Neural progenitor cell (in vitro differentiated cells): ENCODE measurements around the gene ST7. TPM values are rescaled to one million over a fixed set of nuclear protein-coding genes. Genes with fewer than 3 reads are reported as not detected.

Source experiments
- DNase-seq: peaks from one replicate; pipeline ENCODE4 v3.0.0-alpha.2; 2016; ENCODE audit warnings: low spot score
- H2AFZ ChIP-seq: fragments of 200-600 bp; sonication (generic); replicated peaks from 2 replicates; pipeline ENCODE4 v1.6.1; 2016; ENCODE audit warnings: antibody characterized with exemption
- H3F3A ChIP-seq: fragments of 200-600 bp; sonication (generic); 2 replicates; pipeline ENCODE4 v1.6.1; 2016; ENCODE audit warnings: antibody characterized with exemption, low read depth
- H3K27ac ChIP-seq: fragments of 200-600 bp; sonication (generic); 2 replicates; pipeline ENCODE4 v1.5.1; 2016; ENCODE audit warnings: mild to moderate bottlenecking
- H3K27me3 ChIP-seq: fragments of 200-600 bp; sonication (generic); 2 replicates; pipeline ENCODE4 v1.6.1; 2016; ENCODE audit warnings: mild to moderate bottlenecking, moderate library complexity
- H3K36me3 ChIP-seq: fragments of 200-600 bp; sonication (generic); 2 replicates; pipeline ENCODE4 v1.5.1; 2016
- H3K4me1 ChIP-seq: fragments of 200-600 bp; sonication (generic); 2 replicates; pipeline ENCODE4 v1.6.1; 2016; ENCODE audit warnings: mixed run types
- H3K4me2 ChIP-seq: fragments of 200-600 bp; sonication (generic); 2 replicates; pipeline ENCODE4 v1.6.1; 2016
- H3K4me3 ChIP-seq: fragments of 200-600 bp; sonication (generic); 2 replicates; pipeline ENCODE4 v1.5.1; 2016
- H3K79me2 ChIP-seq: fragments of 200-600 bp; sonication (generic); 2 replicates; pipeline ENCODE4 v1.6.1; 2016; ENCODE audit warnings: low read depth
- H3K9ac ChIP-seq: fragments of 200-600 bp; sonication (generic); 2 replicates; pipeline ENCODE4 v1.6.1; 2016
- H3K9me3 ChIP-seq: fragments of 200-600 bp; sonication (generic); 2 replicates; pipeline ENCODE4 v1.5.1; 2016; ENCODE audit warnings: low read depth
- H4K20me1 ChIP-seq: fragments of 200-600 bp; sonication (generic); 2 replicates; pipeline ENCODE4 v1.6.1; 2016; ENCODE audit warnings: low read depth
- H3K27ac Mint-ChIP-seq: 3 replicates; pipeline ENCODE4 v1.8.0; 2021; ENCODE audit warnings: mixed read lengths
- H3K27me3 Mint-ChIP-seq: 2 replicates; pipeline ENCODE4 v1.8.0; 2022; ENCODE audit warnings: low read depth, mild to moderate bottlenecking, inconsistent platforms, moderate library complexity, mixed read lengths; ENCODE audit not compliant: insufficient read depth
- H3K36me3 Mint-ChIP-seq: 3 replicates; pipeline ENCODE4 v1.8.0; 2021; ENCODE audit warnings: mixed read lengths
- H3K4me1 Mint-ChIP-seq: 3 replicates; pipeline ENCODE4 v1.8.0; 2021; ENCODE audit warnings: mixed read lengths
- H3K4me3 Mint-ChIP-seq: 3 replicates; pipeline ENCODE4 v1.8.0; 2021; ENCODE audit warnings: mild to moderate bottlenecking, moderate library complexity, mixed read lengths
- H3K9me3 Mint-ChIP-seq: 3 replicates; pipeline ENCODE4 v1.8.0; 2020; ENCODE audit warnings: mixed read lengths
- EZH2 ChIP-seq: fragments of 200-600 bp; sonication (generic); IDR thresholded peaks from 2 replicates; pipeline ENCODE4 v1.6.1; 2017; ENCODE audit warnings: antibody characterized with exemption, mild to moderate bottlenecking, moderate library complexity
- EZH2phosphoT487 ChIP-seq: fragments of 200-600 bp; sonication (generic); IDR thresholded peaks from 2 replicates; pipeline ENCODE4 v1.6.1; 2017; ENCODE audit warnings: antibody characterized with exemption
- total RNA-seq: library from RNA; depleted of rRNA; stranded (reverse); fragments of >200 nt; gene quantifications from 2 replicates; pipeline ENCODE4 v1.2.3, GENCODE V29; 2015; ENCODE audit warnings: low replicate concordance
- TF ChIP-seq, protein P1 (sequence below): fragments of 200-600 bp; sonication (generic); IDR thresholded peaks from 2 replicates; pipeline ENCODE4 v1.5.1; 2017; ENCODE audit warnings: antibody characterized with exemption, mild to moderate bottlenecking

ST7 gene
- total RNA-seq, 1 donor from 2014 or later: 5.8 TPM

DNA sequence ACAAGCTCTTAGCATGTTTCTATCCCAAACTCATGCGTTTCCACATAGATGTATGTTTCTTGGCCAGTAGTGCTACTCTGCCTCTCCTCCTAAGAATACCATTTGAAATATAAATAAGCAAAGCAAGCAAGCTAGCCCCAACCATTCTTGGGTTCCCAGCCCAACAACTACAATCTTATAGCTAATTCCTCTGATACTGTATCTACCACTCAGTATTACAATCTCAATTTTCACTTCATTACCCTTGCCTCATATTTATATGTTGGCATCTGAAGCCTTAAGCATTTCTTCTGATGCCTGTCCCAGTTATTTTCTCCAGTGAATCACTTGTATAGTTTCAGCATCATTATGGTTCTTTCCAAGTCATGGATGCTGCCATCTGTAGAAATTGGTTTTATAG is 181.1 kb downstream of the ST7 start:
- H3K4me3 ChIP-seq: no peak overlapping the region
- no peak overlapping the region for H3K4me3 Mint-ChIP-seq
- no peaks in the 10 kb centered on the region for H3K27me3 ChIP-seq
- H3K4me2 ChIP-seq: no peak overlapping the region
- no peaks in the 10 kb centered on the region for H3K4me1 Mint-ChIP-seq
- no peaks in the 10 kb centered on the region for H4K20me1 ChIP-seq
- no peak overlapping the region for H3K27ac ChIP-seq
- no peaks in the 10 kb centered on the region for H3K9me3 ChIP-seq
- TF ChIP-seq EZH2 (no peak), EZH2phosphoT487 (no peak)
- TF ChIP-seq, protein P1, sequence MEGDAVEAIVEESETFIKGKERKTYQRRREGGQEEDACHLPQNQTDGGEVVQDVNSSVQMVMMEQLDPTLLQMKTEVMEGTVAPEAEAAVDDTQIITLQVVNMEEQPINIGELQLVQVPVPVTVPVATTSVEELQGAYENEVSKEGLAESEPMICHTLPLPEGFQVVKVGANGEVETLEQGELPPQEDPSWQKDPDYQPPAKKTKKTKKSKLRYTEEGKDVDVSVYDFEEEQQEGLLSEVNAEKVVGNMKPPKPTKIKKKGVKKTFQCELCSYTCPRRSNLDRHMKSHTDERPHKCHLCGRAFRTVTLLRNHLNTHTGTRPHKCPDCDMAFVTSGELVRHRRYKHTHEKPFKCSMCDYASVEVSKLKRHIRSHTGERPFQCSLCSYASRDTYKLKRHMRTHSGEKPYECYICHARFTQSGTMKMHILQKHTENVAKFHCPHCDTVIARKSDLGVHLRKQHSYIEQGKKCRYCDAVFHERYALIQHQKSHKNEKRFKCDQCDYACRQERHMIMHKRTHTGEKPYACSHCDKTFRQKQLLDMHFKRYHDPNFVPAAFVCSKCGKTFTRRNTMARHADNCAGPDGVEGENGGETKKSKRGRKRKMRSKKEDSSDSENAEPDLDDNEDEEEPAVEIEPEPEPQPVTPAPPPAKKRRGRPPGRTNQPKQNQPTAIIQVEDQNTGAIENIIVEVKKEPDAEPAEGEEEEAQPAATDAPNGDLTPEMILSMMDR: no peak
- DNase-seq: no peak
- H3K9me3 Mint-ChIP-seq: no peaks in the 10 kb centered on the region
- H3F3A ChIP-seq: no peaks in the 10 kb centered on the region
- H3K36me3 ChIP-seq: no peaks in the 10 kb centered on the region
- no peak overlapping the region for H3K27ac Mint-ChIP-seq
- peaks cover 7% of the 10 kb centered on the region for H3K4me1 ChIP-seq
- H3K27me3 Mint-ChIP-seq: no peaks in the 10 kb centered on the region
- H2AFZ ChIP-seq: no peak overlapping the region
- H3K79me2 ChIP-seq: no peaks in the 10 kb centered on the region
- H3K36me3 Mint-ChIP-seq: peaks cover 25% of the 10 kb centered on the region
- H3K9ac ChIP-seq: no peak overlapping the region

DNA sequence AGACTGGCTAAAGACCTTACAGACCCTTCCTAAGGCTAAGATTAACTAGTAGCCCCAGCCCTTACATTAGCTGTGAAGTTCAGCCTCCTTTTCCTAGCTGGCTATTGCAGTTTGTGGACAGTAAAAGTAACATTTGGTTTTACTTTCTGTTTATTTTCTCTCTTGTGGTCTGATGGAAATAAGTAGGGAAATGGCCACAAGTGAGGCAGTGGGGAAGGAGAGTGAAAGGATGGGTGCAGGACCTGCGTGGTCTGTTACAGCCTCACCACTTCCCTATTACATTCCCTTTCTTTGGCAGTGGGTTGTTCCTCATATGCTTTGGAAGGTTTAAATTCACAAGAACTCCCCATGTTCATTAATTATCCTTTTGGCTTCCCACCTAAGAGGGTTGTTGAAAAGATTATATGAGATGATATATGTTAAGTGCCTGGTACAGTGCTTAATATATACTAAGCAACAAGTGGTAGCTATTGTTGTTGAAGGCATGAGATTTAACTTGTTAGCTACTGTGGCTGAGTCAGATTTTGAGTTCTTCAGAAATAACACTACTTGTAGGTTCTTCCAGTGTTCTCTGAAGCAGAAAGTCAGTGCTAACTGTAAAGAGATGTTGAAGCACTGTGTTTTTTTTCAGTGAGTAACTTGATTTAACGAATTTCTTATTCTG is 181.7 kb downstream of the ST7 start:
- TF ChIP-seq EZH2 (no peak), EZH2phosphoT487 (no peak)
- TF ChIP-seq, protein P1: no peak
- no peaks in the 10 kb centered on the region for H3K27me3 ChIP-seq
- no peaks in the 10 kb centered on the region for H3K79me2 ChIP-seq
- Mint-ChIP-seq H3K9me3 (no peaks in the 10 kb centered on the region), H3K27ac (no peak overlapping the region), H3K27me3 (no peaks in the 10 kb centered on the region), H3K4me1 (no peaks in the 10 kb centered on the region), H3K4me3 (no peak overlapping the region), H3K36me3 (peaks cover 26% of the 10 kb centered on the region)
- H3K4me2 ChIP-seq: no peak overlapping the region
- no peak overlapping the region for H3K4me3 ChIP-seq
- no peaks in the 10 kb centered on the region for H3F3A ChIP-seq
- H4K20me1 ChIP-seq: no peaks in the 10 kb centered on the region
- no peak overlapping the region for H2AFZ ChIP-seq
- no peaks in the 10 kb centered on the region for H3K36me3 ChIP-seq
- DNase-seq: no peak
- H3K4me1 ChIP-seq: peaks cover 8% of the 10 kb centered on the region
- H3K9me3 ChIP-seq: no peaks in the 10 kb centered on the region
- no peak overlapping the region for H3K27ac ChIP-seq
- H3K9ac ChIP-seq: no peak overlapping the region

DNA sequence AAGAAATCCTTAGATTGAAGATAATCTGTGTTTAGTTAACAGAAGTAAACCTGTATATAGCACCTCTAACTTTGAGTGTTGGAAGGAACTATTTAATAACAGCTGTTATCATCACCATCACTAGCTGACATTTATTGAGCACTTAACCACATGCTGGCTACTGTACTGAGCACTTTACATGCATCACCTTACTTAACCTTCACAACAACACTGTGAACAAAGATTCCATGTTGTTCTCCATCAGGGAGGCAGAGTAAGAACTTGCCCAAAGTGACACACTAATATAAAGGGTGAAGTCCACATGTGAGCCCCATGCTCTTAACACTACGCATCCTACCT is 182.2 kb downstream of the ST7 start:
- no peak overlapping the region for H3K4me3 ChIP-seq
- H3K9me3 ChIP-seq: no peaks in the 10 kb centered on the region
- H3K4me1 Mint-ChIP-seq: no peaks in the 10 kb centered on the region
- H3K4me1 ChIP-seq: peaks cover 8% of the 10 kb centered on the region
- no peak for DNase-seq
- H3K27me3 ChIP-seq: no peaks in the 10 kb centered on the region
- H3K27ac Mint-ChIP-seq: no peak overlapping the region
- no peaks in the 10 kb centered on the region for H3K9me3 Mint-ChIP-seq
- no peaks in the 10 kb centered on the region for H3F3A ChIP-seq
- H3K79me2 ChIP-seq: no peaks in the 10 kb centered on the region
- no peaks in the 10 kb centered on the region for H3K27me3 Mint-ChIP-seq
- H3K27ac ChIP-seq: no peak overlapping the region
- no peak overlapping the region for H3K4me2 ChIP-seq
- peaks cover 29% of the 10 kb centered on the region for H3K36me3 Mint-ChIP-seq
- H3K9ac ChIP-seq: no peak overlapping the region
- no peak overlapping the region for H3K4me3 Mint-ChIP-seq
- TF ChIP-seq, protein P1: no peak
- TF ChIP-seq EZH2phosphoT487 (no peak), EZH2 (no peak)
- H3K36me3 ChIP-seq: no peaks in the 10 kb centered on the region
- H4K20me1 ChIP-seq: no peaks in the 10 kb centered on the region
- no peak overlapping the region for H2AFZ ChIP-seq
